ENCODE data around the gene TACR2.
"Not testable (repeated sequence)": the region's sequence is repeated elsewhere in the genome, so short reads cannot be mapped to it uniquely, and the experiment has no call there.

The TACR2 gene

GRCh38 chr10:69450395-69450794 is 33.7 kb upstream of the TACR2 start:
- not testable (repeated sequence) for DNase-seq (ENCODE audit: low read depth in 2 of 2)

- no peak for DNase-seq (ENCODE audit: low read depth in 2 of 2)
These were observed 33.1 kb upstream of the TACR2 start for GRCh38 chr10:69449841-69450240.

- no peak for DNase-seq (ENCODE audit: low read depth in 2 of 2)
These were observed 30.0 kb upstream of the TACR2 start for GRCh38 chr10:69446650-69447151.

- DNase-seq (ENCODE audit: low read depth in 2 of 2), result no peak
These were observed 29.5 kb upstream of the TACR2 start for GRCh38 chr10:69446229-69446628.

GRCh38 chr10:69445041-69445440 is 28.3 kb upstream of the TACR2 start:
- DNase-seq (ENCODE audit: low read depth in 2 of 2), result no peak

GRCh38 chr10:69443354-69443753 is 26.6 kb upstream of the TACR2 start:
- no peak for DNase-seq (ENCODE audit: low read depth in 2 of 2)

- DNase-seq (ENCODE audit: low read depth in 2 of 2), result no peak
These were observed 23.2 kb upstream of the TACR2 start for GRCh38 chr10:69439813-69440506.

GRCh38 chr10:69439350-69439739 is 22.6 kb upstream of the TACR2 start:
- DNase-seq (ENCODE audit: low read depth in 2 of 2), result no peak

GRCh38 chr10:69438536-69439349 is 22.0 kb upstream of the TACR2 start:
- DNase-seq (ENCODE audit: low read depth in 2 of 2), result no peak

GRCh38 chr10:69437321-69438259 is 20.9 kb upstream of the TACR2 start:
- no peak for DNase-seq (ENCODE audit: low read depth in 2 of 2)

- DNase-seq (ENCODE audit: low read depth in 2 of 2), result no peak
These were observed 19.3 kb upstream of the TACR2 start for GRCh38 chr10:69435966-69436520.

GRCh38 chr10:69434926-69435325 is 18.2 kb upstream of the TACR2 start:
- DNase-seq (ENCODE audit: low read depth in 2 of 2), result no peak

- no peak for DNase-seq (ENCODE audit: low read depth in 2 of 2)
These were observed 17.5 kb upstream of the TACR2 start for GRCh38 chr10:69434169-69434568.

GRCh38 chr10:69428165-69428564 is 11.4 kb upstream of the TACR2 start:
- DNase-seq (ENCODE audit: low read depth in 2 of 2), result no peak

GRCh38 chr10:69426376-69426727 is 9.6 kb upstream of the TACR2 start:
- DNase-seq (ENCODE audit: low read depth in 2 of 2), result no peak

GRCh38 chr10:69425511-69426298 is 9.0 kb upstream of the TACR2 start:
- DNase-seq (ENCODE audit: low read depth in 2 of 2), result no peak

- DNase-seq (ENCODE audit: low read depth in 2 of 2), result no peak
These were observed 8.3 kb upstream of the TACR2 start for GRCh38 chr10:69425041-69425440.

GRCh38 chr10:69422676-69423075 is 6.0 kb upstream of the TACR2 start:
- DNase-seq (ENCODE audit: low read depth in 2 of 2), result no peak

- no peak for DNase-seq (ENCODE audit: low read depth in 2 of 2)
These were observed 5.0 kb upstream of the TACR2 start for GRCh38 chr10:69421611-69422308.

GRCh38 chr10:69419744-69420126 is 3.0 kb upstream of the TACR2 start:
- no peak for DNase-seq (ENCODE audit: low read depth in 2 of 2)

All from stimulated activated CD8-positive, alpha-beta memory T cell treated with anti-CD3 and anti-CD28 coated beads, Interleukin-15, amount 100 ng/mL, for 4 hours (primary cell).